Measurements from ENCODE around the gene SRSF1.

The SRSF1 gene

DNA sequence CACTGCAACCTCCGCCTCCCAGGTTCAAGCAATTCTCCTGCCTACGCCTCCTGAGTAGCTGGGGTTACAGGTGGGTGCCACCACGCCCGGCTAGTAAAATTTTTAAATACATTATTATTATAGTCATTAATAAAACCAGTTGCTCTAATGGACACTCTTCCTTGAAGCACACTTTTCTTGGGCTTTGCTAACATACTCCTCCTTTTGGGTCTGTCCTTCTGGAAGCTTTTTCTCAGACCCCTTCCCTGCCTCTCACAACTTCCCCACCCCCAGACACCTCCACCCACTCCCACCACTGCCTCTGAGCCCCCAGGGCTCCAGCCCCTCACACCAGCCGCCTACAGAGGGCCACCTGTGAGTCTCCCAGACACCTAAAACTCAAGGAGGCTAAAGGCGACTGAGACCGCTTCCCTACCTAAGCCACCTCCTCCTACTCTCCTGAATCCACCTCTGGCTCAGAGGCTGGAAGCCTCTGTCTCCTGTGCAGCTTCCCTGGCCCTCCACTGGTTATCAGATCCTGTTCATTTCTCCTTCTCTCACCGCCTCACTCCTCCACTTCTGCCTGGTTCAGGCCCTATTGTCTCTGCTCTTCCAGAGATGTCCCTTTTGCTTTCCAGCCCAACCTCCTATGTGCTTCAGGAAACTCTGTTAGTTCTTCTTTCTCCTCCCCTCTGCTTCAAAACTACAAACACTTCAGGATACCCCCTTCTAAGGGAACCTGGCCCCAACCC lies 49.8 kb downstream of the SRSF1 start:
- H3K4me3 ChIP-seq (ENCODE audit: low read depth, low read length), result no peak overlapping the region
- no peak for DNase-seq (ENCODE audit: low read depth, low spot score)
- in situ Hi-C loops (cut with HindIII; ENCODE audit: low sequenced_read_pairs), result no loop called here
- TF ChIP-seq, protein P1, sequence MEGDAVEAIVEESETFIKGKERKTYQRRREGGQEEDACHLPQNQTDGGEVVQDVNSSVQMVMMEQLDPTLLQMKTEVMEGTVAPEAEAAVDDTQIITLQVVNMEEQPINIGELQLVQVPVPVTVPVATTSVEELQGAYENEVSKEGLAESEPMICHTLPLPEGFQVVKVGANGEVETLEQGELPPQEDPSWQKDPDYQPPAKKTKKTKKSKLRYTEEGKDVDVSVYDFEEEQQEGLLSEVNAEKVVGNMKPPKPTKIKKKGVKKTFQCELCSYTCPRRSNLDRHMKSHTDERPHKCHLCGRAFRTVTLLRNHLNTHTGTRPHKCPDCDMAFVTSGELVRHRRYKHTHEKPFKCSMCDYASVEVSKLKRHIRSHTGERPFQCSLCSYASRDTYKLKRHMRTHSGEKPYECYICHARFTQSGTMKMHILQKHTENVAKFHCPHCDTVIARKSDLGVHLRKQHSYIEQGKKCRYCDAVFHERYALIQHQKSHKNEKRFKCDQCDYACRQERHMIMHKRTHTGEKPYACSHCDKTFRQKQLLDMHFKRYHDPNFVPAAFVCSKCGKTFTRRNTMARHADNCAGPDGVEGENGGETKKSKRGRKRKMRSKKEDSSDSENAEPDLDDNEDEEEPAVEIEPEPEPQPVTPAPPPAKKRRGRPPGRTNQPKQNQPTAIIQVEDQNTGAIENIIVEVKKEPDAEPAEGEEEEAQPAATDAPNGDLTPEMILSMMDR (IDR thresholded peaks at IDR 0.05; ENCODE audit: low read depth, low read length), result no peak

DNA sequence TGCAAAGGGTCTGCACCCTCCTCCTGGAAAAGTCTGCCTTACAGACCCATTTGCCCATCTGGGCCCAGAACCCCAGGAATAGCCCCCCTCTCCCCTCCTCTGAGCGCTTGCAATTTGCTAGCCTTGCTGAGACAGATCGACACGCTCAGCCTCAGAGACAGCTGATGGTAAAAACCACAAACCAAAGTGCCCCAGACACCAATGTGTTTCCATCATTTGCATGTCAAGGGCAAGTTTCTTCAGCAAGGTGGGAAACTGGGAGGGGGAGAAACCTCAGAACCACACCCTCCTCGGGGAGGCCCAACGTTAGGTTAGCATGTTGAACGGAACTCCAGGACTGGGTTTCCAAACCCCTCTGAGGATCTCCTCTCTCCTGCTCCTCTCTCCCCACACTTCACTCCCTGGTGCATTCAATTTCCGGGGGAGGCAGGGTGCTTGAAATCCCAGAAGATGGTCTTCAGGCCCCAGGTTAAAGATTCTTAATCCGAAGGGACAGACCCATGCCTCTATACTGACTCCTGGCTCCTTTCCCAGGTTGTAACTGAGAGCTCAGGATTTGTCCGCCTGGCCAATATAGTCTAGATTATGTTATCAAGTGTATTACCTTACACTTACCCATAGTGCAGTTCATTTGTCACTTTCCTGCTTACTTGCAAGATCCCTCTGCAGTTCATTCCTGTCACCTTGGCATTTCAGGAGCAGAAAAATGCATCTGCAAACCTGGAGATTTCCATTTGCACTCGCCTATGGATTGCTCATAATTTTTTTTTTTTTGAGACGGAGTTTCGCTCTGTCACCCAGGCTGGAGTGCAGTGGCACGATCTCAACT lies 50.5 kb downstream of the SRSF1 start:
- TF ChIP-seq, protein P1 (IDR thresholded peaks at IDR 0.05; ENCODE audit: low read depth, low read length), result no peak
- H3K4me3 ChIP-seq (ENCODE audit: low read depth, low read length), result no peak overlapping the region
- in situ Hi-C loops (cut with HindIII; ENCODE audit: low sequenced_read_pairs), result no loop called here
- no peak for DNase-seq (ENCODE audit: low read depth, low spot score)

DNA sequence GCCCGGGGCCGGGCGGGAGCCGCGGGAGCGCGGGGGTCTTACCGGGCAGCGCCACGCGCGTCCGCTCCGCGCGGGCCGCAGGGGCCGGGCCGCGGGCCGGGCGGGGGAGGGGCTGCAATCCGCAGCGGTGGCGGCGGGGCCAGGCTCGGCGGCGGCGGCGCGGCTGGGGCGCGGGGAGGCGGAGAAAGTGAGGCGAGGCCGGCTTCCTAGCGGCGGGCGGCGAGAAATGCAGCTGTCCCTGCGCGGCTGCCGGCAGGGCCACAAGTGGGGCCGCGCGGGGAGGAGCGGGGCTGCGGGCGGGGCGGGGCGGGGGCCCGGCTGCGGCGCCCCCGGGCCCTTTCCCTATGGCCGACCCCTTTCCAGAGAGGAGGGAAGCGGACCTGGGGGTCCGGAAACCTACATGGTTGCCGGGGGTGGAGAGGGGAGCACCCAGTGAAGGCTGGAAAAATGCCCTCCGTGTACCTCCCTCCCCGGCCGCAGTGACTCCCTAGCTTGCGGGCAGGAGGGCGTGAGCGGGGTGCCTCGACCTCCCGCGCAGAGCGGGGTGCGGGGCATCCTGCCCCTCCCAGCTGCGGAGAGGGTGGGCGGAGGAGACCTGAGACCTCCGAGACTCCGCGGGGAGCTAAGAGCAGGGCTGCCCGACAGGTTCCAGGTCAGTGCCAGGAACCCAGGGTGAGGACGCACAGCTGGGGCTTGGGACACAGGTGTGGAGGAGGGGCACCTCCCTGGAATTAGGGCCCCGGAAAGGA lies 51.7 kb downstream of the SRSF1 start, which contains the start of gene CUEDC1:
CUEDC1 (minus strand) TSS at position 230 of the 749 bp plus-strand sequence. CDS start 69,848 bp downstream, outside the sequence.
- TF ChIP-seq, protein P1 (IDR thresholded peaks at IDR 0.05; ENCODE audit: low read depth, low read length), result peak; percentile 30
- peak; percentile 47 for DNase-seq (ENCODE audit: low read depth, low spot score)
- in situ Hi-C loops (cut with HindIII; ENCODE audit: low sequenced_read_pairs), result no loop called here
- H3K4me3 ChIP-seq (ENCODE audit: low read depth, low read length), result peak within 1 kb of the TSS; percentile 61

DNA sequence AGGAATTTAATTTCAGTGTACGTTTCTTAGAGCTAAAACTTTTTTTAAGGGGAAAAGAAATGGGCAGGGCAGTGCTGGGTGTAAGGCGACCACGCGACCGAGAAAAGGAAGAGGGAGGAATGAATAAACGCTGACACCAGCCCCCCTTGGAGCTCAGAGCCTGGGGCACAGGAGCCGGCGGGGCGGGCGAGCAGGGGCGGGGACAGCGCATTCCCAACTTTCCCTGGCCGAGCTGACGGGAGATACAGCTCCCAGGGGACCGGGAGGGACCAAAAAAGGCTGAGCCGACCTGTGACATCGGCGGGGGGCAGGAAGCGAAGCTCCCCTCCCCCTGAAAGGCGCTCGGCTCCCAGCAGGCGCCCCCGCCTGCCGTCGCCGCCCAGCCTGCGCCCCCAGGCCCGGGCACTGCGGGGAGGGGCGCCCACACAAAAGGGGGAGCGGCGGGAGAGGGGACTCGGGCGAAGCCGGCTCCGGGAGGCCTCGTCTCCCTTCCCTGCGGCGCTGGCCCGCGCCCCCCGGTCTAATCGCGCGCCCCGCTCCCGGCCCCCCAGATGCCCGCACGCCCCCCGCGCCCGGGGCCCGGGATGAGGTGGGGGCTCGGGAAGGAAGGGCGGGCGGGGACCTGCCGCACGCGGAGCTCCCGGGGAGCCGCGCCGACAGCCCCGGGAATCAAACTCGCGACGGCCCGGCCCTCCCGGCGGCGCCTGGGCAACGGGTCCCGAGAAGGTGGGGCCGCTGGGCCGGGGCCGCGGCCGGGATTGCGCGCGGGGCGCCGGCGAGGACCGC lies 52.5 kb downstream of the SRSF1 start:
- peak overlapping the region; percentile 61 for H3K4me3 ChIP-seq (ENCODE audit: low read depth, low read length)
- TF ChIP-seq, protein P1 (IDR thresholded peaks at IDR 0.05; ENCODE audit: low read depth, low read length), result no peak
- peak; percentile 55 for DNase-seq (ENCODE audit: low read depth, low spot score)
- in situ Hi-C loops (cut with HindIII; ENCODE audit: low sequenced_read_pairs), result no loop called here

DNA sequence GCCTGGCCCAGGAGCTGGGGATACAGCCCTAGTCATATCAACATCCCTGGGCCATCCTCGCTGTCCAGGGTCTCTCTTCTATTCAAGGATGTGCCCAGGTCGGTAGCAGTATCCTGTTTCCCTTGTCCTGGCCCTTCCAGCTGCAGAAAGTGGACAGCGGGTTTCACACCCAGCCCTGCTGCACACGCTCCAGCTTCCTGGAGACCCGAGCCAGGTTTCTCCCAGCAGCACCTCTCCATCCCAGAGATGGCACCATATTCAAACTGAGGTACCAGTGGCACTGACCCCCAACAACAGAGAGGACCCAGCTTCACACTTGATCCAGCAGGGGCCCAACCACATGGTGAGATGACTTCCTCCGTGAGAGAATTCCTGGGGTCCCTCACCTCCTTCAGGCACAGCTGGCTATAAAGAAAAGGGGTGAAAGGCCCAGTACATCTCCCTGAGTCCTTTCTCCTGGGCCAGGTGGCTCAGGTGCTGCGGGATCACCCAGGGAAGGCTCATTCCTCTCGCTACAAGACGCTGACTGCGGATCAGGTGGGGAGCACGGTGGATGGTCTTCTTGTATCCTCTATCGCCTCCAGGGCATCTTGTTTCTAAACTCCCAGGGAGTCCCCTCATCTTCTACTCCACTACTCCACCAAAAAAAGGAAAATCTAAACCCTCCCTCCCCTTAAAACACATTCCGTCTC lies 53.2 kb downstream of the SRSF1 start:
- H3K4me3 ChIP-seq (ENCODE audit: low read depth, low read length), result peak overlapping the region; percentile 61
- in situ Hi-C loops (cut with HindIII; ENCODE audit: low sequenced_read_pairs), result no loop called here
- TF ChIP-seq, protein P1 (IDR thresholded peaks at IDR 0.05; ENCODE audit: low read depth, low read length), result no peak
- DNase-seq (ENCODE audit: low read depth, low spot score), result no peak
